ENCODE data around the gene TRIM3. TPM values are rescaled to one million over a fixed set of nuclear protein-coding genes. Genes with fewer than 3 reads are reported as not detected.

TRIM3 gene
- total RNA-seq, 1 donor from 2014 or later = 40.4 TPM

- FAIRE-seq (peak; percentile 65), DNase-seq (ENCODE audit: low spot score in 2 of 2) (peak; percentile 92 to 99)
These were observed 7.5 kb upstream of the TRIM3 start, which contains the start of the genes ARFIP2 and TIMM10B for GRCh38 chr11:6481012-6481923. Gene ARFIP2, minus strand, starts transcription at chr11:6481331. Its CDS starts 910 bp downstream, at chr11:6480421. Gene TIMM10B, plus strand, starts transcription at chr11:6481501. Its CDS starts 16 bp downstream, at chr11:6481517.

DNA sequence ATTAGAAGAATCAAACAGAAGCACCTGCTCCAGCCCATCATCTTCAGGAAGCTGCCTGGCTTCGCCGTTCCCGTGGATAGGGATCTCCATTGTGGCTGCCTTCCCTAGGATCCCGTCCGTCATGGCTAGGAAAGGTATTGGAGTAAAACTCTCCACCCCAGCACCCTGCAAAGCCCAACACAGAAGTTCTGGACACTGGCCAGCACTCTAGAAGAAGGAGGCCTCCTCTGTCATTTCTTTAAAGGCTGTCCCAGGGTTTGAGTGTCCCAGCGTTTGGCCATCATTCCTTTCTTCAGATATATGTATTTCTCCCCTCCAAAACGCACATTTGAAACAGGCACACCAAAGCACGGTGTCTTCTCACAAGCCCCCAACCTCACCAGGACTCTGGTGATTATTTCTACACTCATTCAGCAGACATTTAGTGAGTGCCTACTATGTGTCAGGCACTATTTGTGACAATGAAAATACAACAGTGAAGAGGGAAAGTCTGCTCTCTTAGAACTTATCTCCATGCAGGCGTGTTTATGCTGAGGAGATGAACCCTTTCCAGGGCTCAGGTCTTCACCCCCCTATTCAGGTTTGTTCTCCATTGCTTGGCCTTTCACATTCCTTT lies 6.7 kb upstream of the TRIM3 start:
- DNase-seq (ENCODE audit: low spot score in 2 of 2) = no peak
- FAIRE-seq = no peak

- no peak for FAIRE-seq
- no peak for DNase-seq (ENCODE audit: low spot score in 2 of 2)
These were observed 2.8 kb upstream of the TRIM3 start for GRCh38 chr11:6476571-6476970.

GRCh38 chr11:6475936-6476335 lies 2.2 kb upstream of the TRIM3 start:
- DNase-seq (ENCODE audit: low spot score in 2 of 2) (no peak), FAIRE-seq (no peak)

DNA sequence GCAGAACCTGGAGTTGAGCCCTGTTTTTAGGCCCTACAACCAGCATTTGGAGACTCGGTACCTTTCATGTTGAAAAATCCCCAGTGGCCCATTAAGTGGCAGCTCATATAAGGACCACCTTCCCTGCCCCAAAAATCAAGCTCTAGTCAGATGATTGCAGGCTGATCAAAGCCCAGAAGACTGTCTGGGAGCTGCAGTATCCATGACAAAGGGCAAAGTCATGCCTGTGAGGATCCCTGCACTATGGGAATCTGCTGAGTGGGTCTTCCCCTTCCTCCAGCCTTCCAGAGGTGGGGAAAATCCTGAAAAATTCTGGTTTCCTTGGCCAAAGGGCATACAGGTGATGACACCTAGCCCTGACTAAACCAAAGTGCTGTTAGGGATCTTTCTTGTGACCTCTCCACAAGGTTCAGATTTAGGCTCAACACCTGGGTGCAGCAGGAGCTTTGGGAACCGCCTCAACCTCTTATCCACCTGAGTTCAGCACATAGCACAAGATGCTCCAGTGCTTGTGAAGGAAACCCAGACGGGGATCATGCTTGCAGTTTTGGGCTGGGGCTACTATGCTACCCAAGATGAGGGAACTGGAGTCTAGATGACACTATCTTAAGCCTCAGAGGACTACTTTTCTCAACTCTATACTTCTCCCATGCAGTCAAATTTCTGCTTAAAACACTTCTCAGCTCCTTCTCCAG lies 1.2 kb upstream of the TRIM3 start:
- DNase-seq (ENCODE audit: low spot score in 2 of 2) (no peak), FAIRE-seq (no peak)

GRCh38 chr11:6474413-6474792 lies 662 bp upstream of the TRIM3 start:
- DNase-seq (ENCODE audit: low spot score in 2 of 2) (no peak), FAIRE-seq (no peak)

DNA sequence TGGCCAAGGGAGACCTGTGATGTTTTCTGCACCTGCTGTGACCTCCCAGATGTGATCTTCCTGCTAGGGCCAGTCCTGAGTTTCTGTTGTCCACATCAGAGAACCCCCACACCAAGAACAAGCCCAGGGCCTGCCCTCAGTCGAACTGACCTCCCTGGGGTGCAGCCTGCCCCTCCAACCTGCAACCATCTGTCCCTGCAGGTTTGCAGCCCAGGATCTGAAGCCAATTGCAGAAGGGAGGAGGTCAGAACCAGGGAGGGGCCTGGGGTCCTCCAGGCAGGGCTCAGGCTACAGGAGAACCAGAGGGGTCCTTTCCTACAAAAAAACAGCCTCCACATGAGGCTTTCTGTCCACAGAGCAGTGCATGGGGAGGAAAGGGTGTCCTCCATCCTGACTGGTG lies 807 bp downstream of the TRIM3 start:
- no peak for DNase-seq (ENCODE audit: low spot score in 2 of 2)
- no peak for FAIRE-seq

DNA sequence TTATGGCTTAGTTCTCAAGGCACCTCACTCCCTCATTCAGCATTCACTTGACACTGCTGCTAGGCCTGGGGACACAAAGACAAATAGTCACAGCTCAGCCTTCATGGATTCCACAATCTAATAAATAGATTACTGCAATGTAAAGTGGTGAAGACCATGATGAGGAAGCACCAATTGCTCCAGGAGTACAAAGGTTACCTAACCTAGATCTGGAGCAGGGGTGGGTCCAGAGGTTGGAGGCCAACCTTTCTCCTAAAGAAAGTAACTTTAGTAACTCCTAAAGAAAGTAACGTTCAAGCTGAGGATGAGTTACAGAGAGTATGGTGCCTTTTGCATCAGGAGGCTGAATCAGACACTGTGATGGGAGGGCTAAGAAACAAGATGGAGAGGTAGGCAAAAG lies 4.1 kb downstream of the TRIM3 start:
- FAIRE-seq = no peak
- DNase-seq (ENCODE audit: low spot score in 2 of 2) = no peak

GRCh38 chr11:6468712-6469495 lies 4.8 kb downstream of the TRIM3 start:
- peak; percentile 84 to 91 for DNase-seq (ENCODE audit: low spot score in 2 of 2)
- peak; percentile 26 for FAIRE-seq

DNA sequence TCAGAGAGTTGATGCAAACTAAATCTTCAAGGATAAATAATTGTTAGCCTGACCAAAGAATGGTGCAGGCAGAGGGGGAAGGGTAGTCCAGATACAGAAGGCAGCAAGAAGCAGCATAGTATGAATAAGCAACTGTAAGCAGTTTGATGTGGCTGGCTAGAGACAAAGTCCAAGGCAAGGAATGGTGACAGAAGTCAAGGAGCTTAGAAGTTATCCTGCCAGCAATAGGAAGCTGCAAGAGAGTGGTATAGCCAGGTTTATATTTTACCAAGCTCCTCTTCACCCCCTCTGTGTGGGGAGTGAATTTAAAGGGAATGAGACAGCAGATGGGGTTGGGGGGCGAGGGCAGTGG lies 14.7 kb downstream of the TRIM3 start:
- FAIRE-seq (no peak), DNase-seq (ENCODE audit: low spot score in 2 of 2) (no peak)

DNA sequence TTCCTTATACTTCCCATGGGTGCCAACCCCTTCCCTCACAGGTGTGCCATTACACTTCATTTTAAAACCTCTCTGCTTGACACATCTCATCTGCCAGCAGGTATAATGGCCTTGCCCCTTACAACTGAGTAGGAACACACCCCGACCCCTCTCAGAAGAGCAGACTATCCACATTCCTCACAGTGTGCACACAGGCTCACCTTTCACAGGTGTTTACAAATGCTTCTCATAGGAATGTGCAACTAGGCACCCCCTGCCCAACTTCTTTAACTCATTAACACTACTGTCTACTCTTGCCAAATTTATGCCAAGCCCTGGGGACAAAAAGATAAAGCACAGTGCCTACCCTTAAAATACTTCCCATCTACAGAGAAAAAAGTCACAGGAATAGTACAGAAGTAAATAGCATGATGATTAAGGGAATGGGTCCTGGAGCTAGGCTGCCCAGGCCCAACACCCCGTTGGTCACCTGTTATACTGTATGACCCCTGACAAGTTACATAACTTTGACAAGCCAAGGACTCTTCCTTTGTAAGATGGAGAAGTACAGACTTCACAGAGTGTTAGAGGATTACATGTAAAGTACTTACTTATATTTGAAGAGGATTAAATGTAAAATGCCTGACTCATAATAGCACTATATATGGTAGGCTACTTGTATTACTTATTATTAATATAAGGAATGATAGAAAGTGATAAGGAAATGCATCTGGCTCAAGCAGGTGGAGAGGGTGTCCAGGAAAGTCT lies 15.2 kb downstream of the TRIM3 start:
- DNase-seq (ENCODE audit: low spot score in 2 of 2) = no peak
- FAIRE-seq = no peak

GRCh38 chr11:6457581-6458320 lies 16.0 kb downstream of the TRIM3 start:
- no peak for DNase-seq (ENCODE audit: low spot score in 2 of 2)
- no peak for FAIRE-seq

DNA sequence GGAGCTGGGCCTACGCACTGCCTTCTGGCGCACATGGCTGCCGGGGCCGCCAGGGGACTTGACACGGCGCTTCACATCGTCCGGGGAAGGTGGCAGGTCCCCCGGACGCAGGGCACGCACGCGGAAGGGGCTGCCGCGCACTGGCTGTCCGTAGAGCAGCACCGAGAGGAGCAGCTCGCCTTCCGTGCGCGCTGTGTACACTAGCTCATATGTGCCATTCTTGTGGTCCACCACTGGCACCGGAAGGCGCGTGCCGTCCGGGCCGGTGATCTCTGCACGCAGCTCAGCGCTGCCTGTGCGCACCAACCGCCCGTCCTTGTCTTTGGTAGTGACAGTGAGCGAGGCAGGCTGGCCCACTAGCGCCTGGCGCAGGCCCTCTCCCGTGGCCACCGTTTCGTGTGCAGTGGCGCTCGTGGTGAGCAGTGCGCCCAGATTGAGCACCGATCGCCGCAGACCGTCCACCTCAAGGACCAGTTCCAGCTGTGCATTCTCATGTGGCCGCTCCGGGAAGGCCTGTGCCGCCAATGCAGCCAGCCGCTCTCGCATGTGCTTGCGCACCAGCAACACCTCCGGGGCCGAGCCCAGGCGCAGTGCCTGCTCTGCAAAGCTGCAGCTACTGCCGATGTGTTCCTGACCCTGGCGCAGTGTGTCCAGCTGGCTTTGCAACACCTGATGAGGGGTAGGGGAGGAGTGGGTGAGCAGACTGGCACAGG lies 17.2 kb downstream of the TRIM3 start:
- no peak for FAIRE-seq
- DNase-seq (ENCODE audit: low spot score in 2 of 2) = no peak

DNA sequence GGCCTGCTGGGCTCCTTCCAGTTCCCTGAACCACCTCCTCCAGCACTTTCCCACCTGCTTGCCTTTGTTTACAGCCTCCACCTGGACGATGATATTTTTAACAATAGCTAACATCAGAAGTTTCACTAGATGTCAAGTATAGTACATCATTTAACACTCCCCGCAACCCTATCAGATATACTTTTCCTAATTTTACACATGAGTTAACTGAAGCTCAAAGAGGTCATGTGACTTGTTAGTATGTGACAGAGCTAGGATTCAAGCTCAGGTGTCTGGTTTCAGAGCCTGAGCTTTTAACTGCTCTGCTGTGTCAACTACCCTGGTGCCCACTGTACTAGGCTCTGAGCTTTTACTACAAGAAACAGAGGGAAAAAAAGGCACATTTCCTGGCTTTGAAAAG lies 18.7 kb downstream of the TRIM3 start:
- FAIRE-seq (no peak), DNase-seq (ENCODE audit: low spot score in 2 of 2) (no peak)

DNA sequence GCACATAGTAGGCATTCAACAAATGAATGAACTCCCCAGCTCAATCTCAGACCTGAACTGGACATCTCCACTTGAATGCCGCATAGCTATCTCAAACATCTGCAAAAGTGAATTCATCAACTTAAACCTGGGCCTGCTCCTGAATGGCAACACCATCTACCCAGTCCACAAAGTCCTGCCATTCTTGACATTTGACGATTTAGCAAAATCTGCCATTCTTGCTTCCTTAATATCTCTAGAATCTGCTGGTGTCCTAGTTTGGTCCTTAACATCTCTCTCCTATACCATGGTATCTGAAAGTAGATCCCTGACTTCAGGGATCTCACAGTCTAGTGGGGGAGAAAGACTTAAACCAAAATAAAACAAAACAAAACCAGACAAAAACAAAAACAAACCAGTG lies 20.6 kb downstream of the TRIM3 start:
- no peak for DNase-seq (ENCODE audit: low spot score in 2 of 2)
- no peak for FAIRE-seq

GRCh38 chr11:6452219-6452618 lies 21.5 kb downstream of the TRIM3 start:
- DNase-seq (ENCODE audit: low spot score in 2 of 2) (no peak), FAIRE-seq (no peak)

- no peak for DNase-seq (ENCODE audit: low spot score in 2 of 2)
- FAIRE-seq = no peak
These were observed 25.2 kb downstream of the TRIM3 start for GRCh38 chr11:6448574-6448973.

GRCh38 chr11:6443269-6444003 lies 30.3 kb downstream of the TRIM3 start:
- DNase-seq (ENCODE audit: low spot score in 2 of 2) (peak; percentile 59 to 71), FAIRE-seq (no peak)
